Chondrocyte (in vitro differentiated cells): Measurements from ENCODE around the gene MC1R. TPM values are rescaled to one million over a fixed set of nuclear protein-coding genes. Genes with fewer than 3 reads are reported as not detected.

ENCODE experiments used
- DNase-seq: peaks from one replicate; pipeline ENCODE4 v3.0.0; 2021; ENCODE audit warnings: mixed read lengths, low spot score
- H3K27ac Mint-ChIP-seq: one replicate; pipeline ENCODE4 v1.8.0; 2021; ENCODE audit warnings: mild to moderate bottlenecking, moderate library complexity, mixed read lengths; ENCODE audit not compliant: unreplicated experiment
- H3K27me3 Mint-ChIP-seq: 2 replicates; pipeline ENCODE4 v1.8.0; 2021; ENCODE audit warnings: low read depth, mixed read lengths
- H3K36me3 Mint-ChIP-seq: 2 replicates; pipeline ENCODE4 v1.8.0; 2021; ENCODE audit warnings: low read depth, mixed read lengths
- H3K4me1 Mint-ChIP-seq: 2 replicates; pipeline ENCODE4 v1.8.0; 2021; ENCODE audit warnings: low read depth, mild to moderate bottlenecking, mixed read lengths
- H3K4me3 Mint-ChIP-seq: one replicate; pipeline ENCODE4 v1.8.0; 2021; ENCODE audit warnings: mild to moderate bottlenecking, moderate library complexity, mixed read lengths; ENCODE audit not compliant: unreplicated experiment
- H3K9me3 Mint-ChIP-seq: 2 replicates; pipeline ENCODE4 v1.8.0; 2021; ENCODE audit warnings: low read depth, mixed read lengths
- CTCF ChIP-seq: fragments of 200-600 bp; sonication (generic); IDR thresholded peaks from 2 replicates; pipeline ENCODE4 v1.5.0; 2021; ENCODE audit warnings: antibody characterized with exemption, mild to moderate bottlenecking, moderate library complexity
- total RNA-seq: library from RNA; stranded (reverse); gene quantifications from 3 replicates; pipeline ENCODE4 v1.2.1, GENCODE V29; 2021

Gene MC1R
- total RNA-seq, 1 donor from 2014 or later: 4.2 TPM

GRCh38 chr16:89919535-89920406 is 1.1 kb downstream of the MC1R start:
- Mint-ChIP-seq H3K9me3 (no peaks in the 10 kb centered on the region), H3K27me3 (no peaks in the 10 kb centered on the region), H3K27ac (peak overlapping the region; percentile 42), H3K4me1 (peaks cover 51% of the 10 kb centered on the region), H3K36me3 (no peaks in the 10 kb centered on the region), H3K4me3 (peak overlapping the region; percentile 15)
- peak; percentile 88 for DNase-seq
- no peak for TF ChIP-seq CTCF

- Mint-ChIP-seq H3K4me3 (no peak overlapping the region), H3K27me3 (no peaks in the 10 kb centered on the region), H3K27ac (peak overlapping the region; percentile 100), H3K9me3 (no peaks in the 10 kb centered on the region), H3K4me1 (peaks cover 59% of the 10 kb centered on the region), H3K36me3 (no peaks in the 10 kb centered on the region)
- TF ChIP-seq CTCF: no peak
- DNase-seq: no peak
Measured at GRCh38 chr16:89920723-89921122, 2.1 kb downstream of the MC1R start.

GRCh38 chr16:89921131-89921701 is 2.6 kb downstream of the MC1R start:
- H3K27ac Mint-ChIP-seq: peak overlapping the region; percentile 100
- H3K4me1 Mint-ChIP-seq: peaks cover 59% of the 10 kb centered on the region
- no peak for TF ChIP-seq CTCF
- no peaks in the 10 kb centered on the region for H3K36me3 Mint-ChIP-seq
- no peaks in the 10 kb centered on the region for H3K27me3 Mint-ChIP-seq
- DNase-seq: no peak
- no peaks in the 10 kb centered on the region for H3K9me3 Mint-ChIP-seq
- peak overlapping the region; percentile 89 for H3K4me3 Mint-ChIP-seq

- H3K27me3 Mint-ChIP-seq: no peaks in the 10 kb centered on the region
- peaks cover 59% of the 10 kb centered on the region for H3K4me1 Mint-ChIP-seq
- H3K36me3 Mint-ChIP-seq: no peaks in the 10 kb centered on the region
- TF ChIP-seq CTCF: no peak
- no peaks in the 10 kb centered on the region for H3K9me3 Mint-ChIP-seq
- DNase-seq: peak; percentile 99
- peak overlapping the region; percentile 100 for H3K27ac Mint-ChIP-seq
- peak overlapping the region; percentile 89 for H3K4me3 Mint-ChIP-seq
Measured at GRCh38 chr16:89921702-89922476, 3.2 kb downstream of the MC1R start.

- H3K4me1 Mint-ChIP-seq: peaks cover 55% of the 10 kb centered on the region
- DNase-seq: peak; percentile 96
- H3K27ac Mint-ChIP-seq: peak overlapping the region; percentile 100
- peak overlapping the region; percentile 89 for H3K4me3 Mint-ChIP-seq
- H3K9me3 Mint-ChIP-seq: no peaks in the 10 kb centered on the region
- no peaks in the 10 kb centered on the region for H3K27me3 Mint-ChIP-seq
- no peak for TF ChIP-seq CTCF
- H3K36me3 Mint-ChIP-seq: no peaks in the 10 kb centered on the region
Measured at GRCh38 chr16:89922477-89922883, 3.8 kb downstream of the MC1R start.
